HEK293 (cell line): ENCODE measurements around the gene CKS1B.

Source experiments
- GFI1B ChIP-seq: fragments of 450-650 bp; formaldehyde crosslinking; IDR thresholded peaks from 2 replicates; pipeline ENCODE4 v1.5.1; 2016; ENCODE audit warnings: missing biosample characterization, missing genetic modification characterization
- GLI2 ChIP-seq: fragments of 450-650 bp; formaldehyde crosslinking; IDR thresholded peaks from 2 replicates; pipeline ENCODE4; 2017; ENCODE audit warnings: missing biosample characterization, missing genetic modification characterization, low read depth, borderline replicate concordance
- GLIS1 ChIP-seq: fragments of 450-650 bp; formaldehyde crosslinking; IDR thresholded peaks from 2 replicates; pipeline ENCODE4 v1.5.1; 2016; ENCODE audit warnings: missing biosample characterization, missing genetic modification characterization
- HOXA7 ChIP-seq: sonication (generic); formaldehyde crosslinking; IDR thresholded peaks from 2 replicates; pipeline ENCODE4 v1.8.1; 2022; ENCODE audit warnings: missing genetic modification reagents, borderline replicate concordance
- IKZF3 ChIP-seq: fragments of 450-650 bp; IDR thresholded peaks from 2 replicates; pipeline ENCODE4 v1.5.0; 2018; ENCODE audit warnings: missing biosample characterization, mild to moderate bottlenecking, missing genetic modification characterization, moderate library complexity
- KLF7 ChIP-seq: fragments of 450-650 bp; formaldehyde crosslinking; IDR thresholded peaks from 2 replicates; pipeline ENCODE4 v1.5.1; 2016; ENCODE audit warnings: missing biosample characterization, missing genetic modification characterization, borderline replicate concordance
- KLF8 ChIP-seq: fragments of 450-650 bp; formaldehyde crosslinking; IDR thresholded peaks from 2 replicates; pipeline ENCODE4 v1.5.1; 2016; ENCODE audit warnings: missing biosample characterization, missing genetic modification characterization
- OSR2 ChIP-seq: fragments of 450-650 bp; formaldehyde crosslinking; IDR thresholded peaks from 2 replicates; pipeline ENCODE4 v1.5.1; 2016; ENCODE audit warnings: missing biosample characterization, missing genetic modification characterization
- ZBTB48 ChIP-seq: fragments of 450-650 bp; formaldehyde crosslinking; IDR thresholded peaks from 2 replicates; pipeline ENCODE4 v1.5.1; 2016; ENCODE audit warnings: missing biosample characterization, missing genetic modification characterization
- ZNF10 ChIP-seq: fragments of 450-650 bp; formaldehyde crosslinking; IDR thresholded peaks from 2 replicates; pipeline ENCODE4 v1.5.1; 2017; ENCODE audit warnings: missing biosample characterization, missing genetic modification characterization
- ZNF140 ChIP-seq: fragments of 450-650 bp; formaldehyde crosslinking; IDR thresholded peaks from 2 replicates; pipeline ENCODE4 v1.5.1; 2016; ENCODE audit warnings: missing biosample characterization, missing genetic modification characterization
- ZNF146 ChIP-seq: fragments of 450-650 bp; formaldehyde crosslinking; IDR thresholded peaks from 2 replicates; pipeline ENCODE4 v1.5.1; 2016; ENCODE audit warnings: missing biosample characterization, missing genetic modification characterization
- ZNF175 ChIP-seq: fragments of 450-650 bp; formaldehyde crosslinking; IDR thresholded peaks from 2 replicates; pipeline ENCODE4 v1.5.1; 2016; ENCODE audit warnings: missing biosample characterization, missing genetic modification characterization
- ZNF19 ChIP-seq: fragments of 450-650 bp; formaldehyde crosslinking; IDR thresholded peaks from 2 replicates; pipeline ENCODE4; 2016; ENCODE audit warnings: missing biosample characterization, missing genetic modification characterization, low read depth
- ZNF214 ChIP-seq: fragments of 450-650 bp; formaldehyde crosslinking; IDR thresholded peaks from 2 replicates; pipeline ENCODE4 v1.5.1; 2017; ENCODE audit warnings: missing biosample characterization, mild to moderate bottlenecking, missing genetic modification characterization, borderline replicate concordance
- ZNF248 ChIP-seq: fragments of 450-650 bp; formaldehyde crosslinking; IDR thresholded peaks from 2 replicates; pipeline ENCODE4 v1.5.1; 2017; ENCODE audit warnings: missing biosample characterization, missing genetic modification characterization
- ZNF274 ChIP-seq, 2 experiments: fragments of 200-500 bp in 1 of 2; fragments of 450-650 bp in 1 of 2; sonication (Bioruptor generic) in 1 of 2; formaldehyde crosslinking in 1 of 2; IDR thresholded peaks; 2 replicates each; pipeline versions ENCODE4 v1.5.1 to v1.6.1; 2014 to 2016; ENCODE audit warnings: borderline replicate concordance in 1 of 2, inconsistent platforms in 1 of 2, low read length in 1 of 2, missing biosample characterization in 1 of 2, missing genetic modification characterization in 1 of 2
- ZNF311 ChIP-seq: fragments of 450-650 bp; formaldehyde crosslinking; IDR thresholded peaks from 2 replicates; pipeline ENCODE4 v1.5.1; 2017; ENCODE audit warnings: missing biosample characterization, missing genetic modification characterization, borderline replicate concordance
- ZNF324 ChIP-seq: fragments of 450-650 bp; formaldehyde crosslinking; IDR thresholded peaks from 2 replicates; pipeline ENCODE4 v1.5.1; 2016; ENCODE audit warnings: missing biosample characterization, missing genetic modification characterization
- ZNF341 ChIP-seq: fragments of 450-650 bp; formaldehyde crosslinking; IDR thresholded peaks from 2 replicates; pipeline ENCODE4; 2016; ENCODE audit warnings: low read depth, missing biosample characterization, missing genetic modification characterization
- ZNF423 ChIP-seq: fragments of 450-650 bp; formaldehyde crosslinking; IDR thresholded peaks from 2 replicates; pipeline ENCODE4 v1.5.1; 2016; ENCODE audit warnings: missing biosample characterization, missing genetic modification characterization
- ZNF473 ChIP-seq: fragments of 450-650 bp; formaldehyde crosslinking; IDR thresholded peaks from 2 replicates; pipeline ENCODE4 v1.5.1; 2017; ENCODE audit warnings: missing biosample characterization, missing genetic modification characterization
- ZNF510 ChIP-seq: fragments of 450-650 bp; formaldehyde crosslinking; IDR thresholded peaks from 2 replicates; pipeline ENCODE4 v1.5.1; 2018; ENCODE audit warnings: mild to moderate bottlenecking, missing genetic modification characterization, missing biosample characterization; ENCODE audit not compliant: insufficient replicate concordance
- ZNF555 ChIP-seq: fragments of 450-650 bp; formaldehyde crosslinking; conservative IDR thresholded peaks from 2 replicates; pipeline ENCODE4 v1.5.1; 2017; ENCODE audit warnings: missing biosample characterization, mild to moderate bottlenecking, missing genetic modification characterization, inconsistent platforms
- ZNF658 ChIP-seq: fragments of 450-650 bp; formaldehyde crosslinking; IDR thresholded peaks from 2 replicates; pipeline ENCODE4; 2016; ENCODE audit warnings: missing biosample characterization, missing genetic modification characterization
- ZNF701 ChIP-seq: fragments of 450-650 bp; formaldehyde crosslinking; IDR thresholded peaks from 2 replicates; pipeline ENCODE4 v1.5.1; 2016; ENCODE audit warnings: missing biosample characterization, missing genetic modification characterization
- ZNF792 ChIP-seq: fragments of 450-650 bp; formaldehyde crosslinking; IDR thresholded peaks from 2 replicates; pipeline ENCODE4 v1.5.1; 2016; ENCODE audit warnings: missing biosample characterization, missing genetic modification characterization
- ZXDB ChIP-seq: fragments of 450-650 bp; formaldehyde crosslinking; IDR thresholded peaks from 2 replicates; pipeline ENCODE4 v1.5.1; 2016; ENCODE audit warnings: missing biosample characterization, missing genetic modification characterization
- TF ChIP-seq, protein P1 (sequence below): fragments of 450-650 bp; formaldehyde crosslinking; IDR thresholded peaks from 2 replicates; pipeline ENCODE4 v1.5.1; 2016; ENCODE audit warnings: missing biosample characterization, missing genetic modification characterization
- TF ChIP-seq, protein P2 (sequence below): fragments of 450-650 bp; formaldehyde crosslinking; IDR thresholded peaks from 2 replicates; pipeline ENCODE4 v1.5.1; 2016; ENCODE audit warnings: missing biosample characterization, missing genetic modification characterization, borderline replicate concordance
- TF ChIP-seq, protein P3 (sequence below): fragments of 450-650 bp; formaldehyde crosslinking; IDR thresholded peaks from 2 replicates; pipeline ENCODE4 v1.5.1; 2016; ENCODE audit warnings: missing biosample characterization, missing genetic modification characterization
- TF ChIP-seq, protein P4 (sequence below): fragments of 450-650 bp; formaldehyde crosslinking; IDR thresholded peaks from 2 replicates; pipeline ENCODE4 v1.5.1; 2016; ENCODE audit warnings: missing biosample characterization, missing genetic modification characterization, borderline replicate concordance
- TF ChIP-seq, protein P5 (sequence below): fragments of 450-650 bp; formaldehyde crosslinking; IDR thresholded peaks from 2 replicates; pipeline ENCODE4 v1.5.1; 2016; ENCODE audit warnings: missing biosample characterization, missing genetic modification characterization

CKS1B gene

GRCh38 chr1:154972517-154973343 is 1.8 kb upstream of the CKS1B start (continued):
- TF ChIP-seq ZNF423 (tag by site-specific recombination): no peak
- TF ChIP-seq, protein P1, sequence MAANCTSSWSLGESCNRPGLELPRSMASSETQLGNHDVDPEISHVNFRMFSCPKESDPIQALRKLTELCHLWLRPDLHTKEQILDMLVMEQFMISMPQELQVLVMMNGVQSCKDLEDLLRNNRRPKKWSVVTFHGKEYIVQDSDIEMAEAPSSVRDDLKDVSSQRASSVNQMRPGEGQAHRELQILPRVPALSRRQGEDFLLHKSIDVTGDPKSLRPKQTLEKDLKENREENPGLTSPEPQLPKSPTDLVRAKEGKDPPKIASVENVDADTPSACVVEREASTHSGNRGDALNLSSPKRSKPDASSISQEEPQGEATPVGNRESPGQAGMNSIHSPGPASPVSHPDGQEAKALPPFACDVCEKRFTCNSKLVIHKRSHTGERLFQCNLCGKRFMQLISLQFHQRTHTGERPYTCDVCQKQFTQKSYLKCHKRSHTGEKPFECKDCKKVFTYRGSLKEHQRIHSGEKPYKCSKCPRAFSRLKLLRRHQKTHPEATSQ (tag by site-specific recombination): no peak
- TF ChIP-seq HOXA7 (CRISPR knock-in tag): no peak
- TF ChIP-seq ZNF341: peak; percentile 43; the same call in 1 of the 2 replicates
- no peak for TF ChIP-seq ZNF175 (tag by site-specific recombination)
- no peak for TF ChIP-seq ZNF555 (tag by site-specific recombination)
- no peak for TF ChIP-seq ZNF510
- TF ChIP-seq, protein P2, sequence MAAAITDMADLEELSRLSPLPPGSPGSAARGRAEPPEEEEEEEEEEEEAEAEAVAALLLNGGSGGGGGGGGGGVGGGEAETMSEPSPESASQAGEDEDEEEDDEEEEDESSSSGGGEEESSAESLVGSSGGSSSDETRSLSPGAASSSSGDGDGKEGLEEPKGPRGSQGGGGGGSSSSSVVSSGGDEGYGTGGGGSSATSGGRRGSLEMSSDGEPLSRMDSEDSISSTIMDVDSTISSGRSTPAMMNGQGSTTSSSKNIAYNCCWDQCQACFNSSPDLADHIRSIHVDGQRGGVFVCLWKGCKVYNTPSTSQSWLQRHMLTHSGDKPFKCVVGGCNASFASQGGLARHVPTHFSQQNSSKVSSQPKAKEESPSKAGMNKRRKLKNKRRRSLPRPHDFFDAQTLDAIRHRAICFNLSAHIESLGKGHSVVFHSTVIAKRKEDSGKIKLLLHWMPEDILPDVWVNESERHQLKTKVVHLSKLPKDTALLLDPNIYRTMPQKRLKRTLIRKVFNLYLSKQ (tag by site-specific recombination): no peak
- no peak for TF ChIP-seq ZNF473
- no peak for TF ChIP-seq ZNF311
- peak; percentile 55 for TF ChIP-seq KLF8 (tag by site-specific recombination)
- no peak for TF ChIP-seq ZNF248 (tag by site-specific recombination)
- no peak for TF ChIP-seq GLI2 (tag by site-specific recombination)
- no peak for TF ChIP-seq ZNF146
- TF ChIP-seq ZNF701 (tag by site-specific recombination): no peak
- TF ChIP-seq, protein P3, sequence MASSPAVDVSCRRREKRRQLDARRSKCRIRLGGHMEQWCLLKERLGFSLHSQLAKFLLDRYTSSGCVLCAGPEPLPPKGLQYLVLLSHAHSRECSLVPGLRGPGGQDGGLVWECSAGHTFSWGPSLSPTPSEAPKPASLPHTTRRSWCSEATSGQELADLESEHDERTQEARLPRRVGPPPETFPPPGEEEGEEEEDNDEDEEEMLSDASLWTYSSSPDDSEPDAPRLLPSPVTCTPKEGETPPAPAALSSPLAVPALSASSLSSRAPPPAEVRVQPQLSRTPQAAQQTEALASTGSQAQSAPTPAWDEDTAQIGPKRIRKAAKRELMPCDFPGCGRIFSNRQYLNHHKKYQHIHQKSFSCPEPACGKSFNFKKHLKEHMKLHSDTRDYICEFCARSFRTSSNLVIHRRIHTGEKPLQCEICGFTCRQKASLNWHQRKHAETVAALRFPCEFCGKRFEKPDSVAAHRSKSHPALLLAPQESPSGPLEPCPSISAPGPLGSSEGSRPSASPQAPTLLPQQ (tag by site-specific recombination): peak; percentile 79
- TF ChIP-seq, protein P4, sequence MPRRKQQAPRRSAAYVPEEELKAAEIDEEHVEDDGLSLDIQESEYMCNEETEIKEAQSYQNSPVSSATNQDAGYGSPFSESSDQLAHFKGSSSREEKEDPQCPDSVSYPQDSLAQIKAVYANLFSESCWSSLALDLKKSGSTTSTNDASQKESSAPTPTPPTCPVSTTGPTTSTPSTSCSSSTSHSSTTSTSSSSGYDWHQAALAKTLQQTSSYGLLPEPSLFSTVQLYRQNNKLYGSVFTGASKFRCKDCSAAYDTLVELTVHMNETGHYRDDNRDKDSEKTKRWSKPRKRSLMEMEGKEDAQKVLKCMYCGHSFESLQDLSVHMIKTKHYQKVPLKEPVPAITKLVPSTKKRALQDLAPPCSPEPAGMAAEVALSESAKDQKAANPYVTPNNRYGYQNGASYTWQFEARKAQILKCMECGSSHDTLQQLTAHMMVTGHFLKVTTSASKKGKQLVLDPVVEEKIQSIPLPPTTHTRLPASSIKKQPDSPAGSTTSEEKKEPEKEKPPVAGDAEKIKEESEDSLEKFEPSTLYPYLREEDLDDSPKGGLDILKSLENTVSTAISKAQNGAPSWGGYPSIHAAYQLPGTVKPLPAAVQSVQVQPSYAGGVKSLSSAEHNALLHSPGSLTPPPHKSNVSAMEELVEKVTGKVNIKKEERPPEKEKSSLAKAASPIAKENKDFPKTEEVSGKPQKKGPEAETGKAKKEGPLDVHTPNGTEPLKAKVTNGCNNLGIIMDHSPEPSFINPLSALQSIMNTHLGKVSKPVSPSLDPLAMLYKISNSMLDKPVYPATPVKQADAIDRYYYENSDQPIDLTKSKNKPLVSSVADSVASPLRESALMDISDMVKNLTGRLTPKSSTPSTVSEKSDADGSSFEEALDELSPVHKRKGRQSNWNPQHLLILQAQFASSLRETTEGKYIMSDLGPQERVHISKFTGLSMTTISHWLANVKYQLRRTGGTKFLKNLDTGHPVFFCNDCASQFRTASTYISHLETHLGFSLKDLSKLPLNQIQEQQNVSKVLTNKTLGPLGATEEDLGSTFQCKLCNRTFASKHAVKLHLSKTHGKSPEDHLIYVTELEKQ (tag by site-specific recombination): no peak
- TF ChIP-seq KLF7 (tag by site-specific recombination): no peak
- peak; percentile 73 for TF ChIP-seq ZXDB (tag by site-specific recombination)
- TF ChIP-seq GLIS1 (tag by site-specific recombination): peak; percentile 77
- TF ChIP-seq ZNF324: peak; percentile 45; the same call in 1 of the 2 replicates
- no peak for TF ChIP-seq GFI1B
- no peak for TF ChIP-seq ZNF10 (tag by site-specific recombination)
- no peak for TF ChIP-seq ZNF214 (tag by site-specific recombination)
- peak; percentile 69 for TF ChIP-seq OSR2 (tag by site-specific recombination)
- TF ChIP-seq ZBTB48 (tag by site-specific recombination): peak; percentile 20; the same call in 1 of the 2 replicates
- TF ChIP-seq ZNF792 (tag by site-specific recombination): no peak
- TF ChIP-seq ZNF19 (tag by site-specific recombination): no peak
- no peak for TF ChIP-seq ZNF274 (IDR thresholded peaks at IDR 0.05; ENCODE audit: low read length)
- no peak for TF ChIP-seq ZNF274 (tag by site-specific recombination; IDR thresholded peaks at IDR 0.05; ENCODE audit: borderline replicate concordance)
- TF ChIP-seq ZNF658: no peak
- TF ChIP-seq IKZF3 (tag by site-specific recombination): peak; percentile 63
- no peak for TF ChIP-seq ZNF140 (tag by site-specific recombination)
- TF ChIP-seq, protein P5, sequence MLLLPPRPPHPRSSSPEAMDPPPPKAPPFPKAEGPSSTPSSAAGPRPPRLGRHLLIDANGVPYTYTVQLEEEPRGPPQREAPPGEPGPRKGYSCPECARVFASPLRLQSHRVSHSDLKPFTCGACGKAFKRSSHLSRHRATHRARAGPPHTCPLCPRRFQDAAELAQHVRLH (tag by site-specific recombination): no peak
